Keratinocyte (primary cell): ENCODE results near the gene AGAP5. TPM values are rescaled to one million over a fixed set of nuclear protein-coding genes. Genes with fewer than 3 reads are reported as not detected.

Source experiments
- DNase-seq: peaks from one replicate; pipeline ENCODE4 v3.0.0-alpha.2; 2011; ENCODE audit warnings: low read depth, missing footprints, low spot score
- FAIRE-seq: peaks from 2 replicates; lab custom pipeline; 2011; peaks lifted over from hg19 to GRCh38; lab: Jason Lieb, UNC
- H2AFZ ChIP-seq: 2 replicates; pipeline ENCODE4 v1.6.0; 2012; ENCODE audit warnings: low read length, control low read depth, inconsistent platforms; ENCODE audit not compliant: control insufficient read depth
- H3K27ac ChIP-seq: 2 replicates; pipeline ENCODE4 v1.5.1; 2011; ENCODE audit warnings: low read length; ENCODE audit not compliant: control insufficient read depth, insufficient read depth
- H3K27me3 ChIP-seq: 3 replicates; pipeline ENCODE4 v1.6.0; 2011; ENCODE audit warnings: low read length; ENCODE audit not compliant: control insufficient read depth, insufficient read depth; ENCODE audit errors: extremely low read depth
- H3K36me3 ChIP-seq, 2 experiments: 2 replicates in 1 of 2; 3 replicates in 1 of 2; pipeline ENCODE4 v1.5.1; 2011; ENCODE audit warnings: low read length in 2 of 2, mild to moderate bottlenecking in 1 of 2; ENCODE audit not compliant: control insufficient read depth in 2 of 2, insufficient read depth in 2 of 2; ENCODE audit errors: extremely low read depth in 1 of 2
- H3K4me1 ChIP-seq: 3 replicates; pipeline ENCODE4 v1.5.1; 2011; ENCODE audit warnings: low read length; ENCODE audit not compliant: control insufficient read depth, insufficient read depth; ENCODE audit errors: extremely low read depth
- H3K4me2 ChIP-seq: 3 replicates; pipeline ENCODE4 v1.6.0; 2011; ENCODE audit warnings: low read depth, low read length; ENCODE audit not compliant: control insufficient read depth, insufficient read depth; ENCODE audit errors: extremely low read depth
- H3K4me3 ChIP-seq, 3 experiments: fragments of 200-600 bp in 1 of 3; sonication (generic) in 1 of 3; 2 replicates in 2 of 3; 3 replicates in 1 of 3; pipeline ENCODE4 v1.5.1; 2011 to 2016; ENCODE audit warnings: low read length in 3 of 3, mild to moderate bottlenecking in 3 of 3, control low read depth in 2 of 3, inconsistent platforms in 1 of 3, low read depth in 1 of 3, mixed read lengths in 1 of 3, mixed run types in 1 of 3, moderate library complexity in 1 of 3; ENCODE audit not compliant: control insufficient read depth in 2 of 3, insufficient read depth in 2 of 3; ENCODE audit errors: extremely low read depth in 1 of 3
- H3K79me2 ChIP-seq: 2 replicates; pipeline ENCODE4 v1.6.0; 2012; ENCODE audit warnings: low read length; ENCODE audit not compliant: control insufficient read depth, insufficient read depth
- H3K9ac ChIP-seq: 3 replicates; pipeline ENCODE4 v1.6.0; 2011; ENCODE audit warnings: low read length; ENCODE audit not compliant: control insufficient read depth, insufficient read depth; ENCODE audit errors: extremely low read depth
- H3K9me1 ChIP-seq: 3 replicates; pipeline ENCODE4 v1.6.0; 2011; ENCODE audit warnings: low read length; ENCODE audit not compliant: control insufficient read depth, insufficient read depth; ENCODE audit errors: extremely low read depth
- H3K9me3 ChIP-seq: 2 replicates; pipeline ENCODE4 v1.5.1; 2012; ENCODE audit warnings: low read depth, low read length; ENCODE audit not compliant: control insufficient read depth
- H4K20me1 ChIP-seq: 3 replicates; pipeline ENCODE4 v1.6.0; 2011; ENCODE audit warnings: low read length; ENCODE audit not compliant: control insufficient read depth, insufficient read depth; ENCODE audit errors: extremely low read depth
- EZH2 ChIP-seq: IDR thresholded peaks from one replicate; pipeline ENCODE4 v1.6.1; 2012; ENCODE audit warnings: inconsistent platforms, mild to moderate bottlenecking, low read length, moderate library complexity
- dilution Hi-C: fragments of 300-500 bp; cut with MboI; formaldehyde crosslinking; loops from one replicate; pipeline ENCODE4 v1.7.0; 2020; ENCODE audit warnings: low sequenced_read_pairs; ENCODE audit not compliant: extremely low pct_ligation_motif_present
- polyA plus RNA-seq, 5 experiments: library from polyadenylated mRNA; depleted of rRNA in 3 of 5; stranded (reverse) in 3 of 5; stranded (forward) in 1 of 5; unstranded in 1 of 5; fragments of >200 nt; gene quantifications; 1 replicate in 1 of 5; 2 replicates in 3 of 5; 3 replicates in 1 of 5; pipeline versions ENCODE4 v1.2.1 to v1.2.3, GENCODE V29; 2011 to 2012; ENCODE audit warnings: missing spikeins in 2 of 5, low read depth in 1 of 5, low replicate concordance in 1 of 5
- TF ChIP-seq, protein P1 (sequence below), 3 experiments: IDR thresholded peaks in 1 of 3; conservative IDR thresholded peaks in 1 of 3; optimal IDR thresholded peaks in 1 of 3; 2 replicates in 2 of 3; 3 replicates in 1 of 3; pipeline versions ENCODE3 to v1.5.1; 2011; ENCODE audit warnings: low read length in 3 of 3, mild to moderate bottlenecking in 3 of 3, moderate library complexity in 2 of 3, control low read depth in 1 of 3, inconsistent platforms in 1 of 3; ENCODE audit not compliant: insufficient read depth in 2 of 3; ENCODE audit errors: extremely low read depth in 1 of 3

The AGAP5 gene
- polyA plus RNA-seq, 1 donor (not counting 4 experiments of a cell fraction or from before 2014, with no cell fraction given): 3.6 TPM

- no peak for FAIRE-seq
- dilution Hi-C loops: no loop called here
- Histone ChIP-seq H3K27ac (no peak overlapping the region), H3K4me2 (no peak overlapping the region), H3K79me2 (no peaks in the 10 kb centered on the region), H3K4me3 (no peak overlapping the region), H3K4me1 (peaks cover 8% of the 10 kb centered on the region), H3K36me3 (no peaks in the 10 kb centered on the region), H3K9me3 (no peaks in the 10 kb centered on the region), H4K20me1 (no peaks in the 10 kb centered on the region), H3K9ac (no peak overlapping the region), H3K27me3 (no peaks in the 10 kb centered on the region), H2AFZ (no peak overlapping the region), H3K9me1 (no peaks in the 10 kb centered on the region)
- no peak for TF ChIP-seq EZH2
- TF ChIP-seq, protein P1, sequence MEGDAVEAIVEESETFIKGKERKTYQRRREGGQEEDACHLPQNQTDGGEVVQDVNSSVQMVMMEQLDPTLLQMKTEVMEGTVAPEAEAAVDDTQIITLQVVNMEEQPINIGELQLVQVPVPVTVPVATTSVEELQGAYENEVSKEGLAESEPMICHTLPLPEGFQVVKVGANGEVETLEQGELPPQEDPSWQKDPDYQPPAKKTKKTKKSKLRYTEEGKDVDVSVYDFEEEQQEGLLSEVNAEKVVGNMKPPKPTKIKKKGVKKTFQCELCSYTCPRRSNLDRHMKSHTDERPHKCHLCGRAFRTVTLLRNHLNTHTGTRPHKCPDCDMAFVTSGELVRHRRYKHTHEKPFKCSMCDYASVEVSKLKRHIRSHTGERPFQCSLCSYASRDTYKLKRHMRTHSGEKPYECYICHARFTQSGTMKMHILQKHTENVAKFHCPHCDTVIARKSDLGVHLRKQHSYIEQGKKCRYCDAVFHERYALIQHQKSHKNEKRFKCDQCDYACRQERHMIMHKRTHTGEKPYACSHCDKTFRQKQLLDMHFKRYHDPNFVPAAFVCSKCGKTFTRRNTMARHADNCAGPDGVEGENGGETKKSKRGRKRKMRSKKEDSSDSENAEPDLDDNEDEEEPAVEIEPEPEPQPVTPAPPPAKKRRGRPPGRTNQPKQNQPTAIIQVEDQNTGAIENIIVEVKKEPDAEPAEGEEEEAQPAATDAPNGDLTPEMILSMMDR (optimal IDR thresholded peaks at IDR 0.05 in 1 of 3, IDR thresholded peaks at IDR 0.05 in 1 of 3, conservative IDR thresholded peaks at IDR 0.05 in 1 of 3; ENCODE audit: extremely low read depth in 1 of 3, insufficient read depth in 2 of 3, low read length in 3 of 3): no peak
- no peak for DNase-seq
Observed at GRCh38 chr10:73648975-73649829, 48.7 kb downstream of the AGAP5 start.

DNA sequence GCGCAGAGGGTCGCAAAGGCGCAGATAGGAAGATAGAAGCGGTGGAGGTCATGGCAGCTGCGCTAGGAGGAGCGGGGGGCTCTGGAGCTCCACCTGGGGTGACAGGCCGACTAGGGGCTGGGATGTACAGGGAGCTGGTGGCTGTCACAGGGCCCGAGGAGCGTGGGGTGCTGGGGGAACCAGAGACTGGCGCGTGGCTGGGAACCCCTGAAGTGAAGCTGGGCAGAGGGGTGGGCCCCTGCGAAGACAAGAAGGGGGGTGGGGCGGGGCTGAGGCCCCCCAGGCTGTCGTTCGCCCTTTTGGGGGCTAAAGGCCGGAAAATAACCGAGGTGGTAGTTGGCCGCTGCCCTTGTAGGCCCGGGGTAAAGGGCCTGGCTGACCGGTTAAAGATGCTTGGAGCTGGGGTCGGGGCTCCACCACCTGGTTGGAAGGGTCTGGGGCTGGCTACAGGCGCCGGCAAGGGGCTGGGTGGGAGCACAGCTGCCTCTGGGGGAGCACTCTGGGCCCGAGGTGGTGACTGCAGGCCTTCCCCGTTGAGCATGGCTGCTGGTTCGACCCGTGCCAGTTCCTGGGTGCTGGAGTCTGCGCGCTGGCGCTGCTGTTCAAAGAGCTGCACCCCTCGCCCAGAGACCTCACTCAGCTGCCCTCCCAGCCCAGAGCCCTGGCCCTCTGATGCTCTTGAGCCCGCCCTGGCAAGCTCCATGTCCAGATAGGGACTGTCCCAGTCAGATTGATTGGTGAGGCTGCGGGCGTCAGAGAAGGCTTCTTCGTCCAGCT, 49.8 kb downstream of the AGAP5 start:
- no peak for FAIRE-seq
- H3K9me3 ChIP-seq: no peaks in the 10 kb centered on the region
- no peak for DNase-seq
- H3K4me3 ChIP-seq: peak overlapping the region; percentile 23 to 63 (median 57)
- H3K4me1 ChIP-seq: peaks cover 8% of the 10 kb centered on the region
- no peaks in the 10 kb centered on the region for H3K9me1 ChIP-seq
- dilution Hi-C loops: no loop called here
- H3K27ac ChIP-seq: no peak overlapping the region
- H3K27me3 ChIP-seq: no peaks in the 10 kb centered on the region
- no peak for TF ChIP-seq EZH2
- TF ChIP-seq, protein P1 (optimal IDR thresholded peaks at IDR 0.05 in 1 of 3, IDR thresholded peaks at IDR 0.05 in 1 of 3, conservative IDR thresholded peaks at IDR 0.05 in 1 of 3; ENCODE audit: extremely low read depth in 1 of 3, insufficient read depth in 2 of 3, low read length in 3 of 3): no peak
- H3K36me3 ChIP-seq: no peaks in the 10 kb centered on the region
- peak overlapping the region; percentile 74 for H3K4me2 ChIP-seq
- H3K9ac ChIP-seq: peak overlapping the region; percentile 52
- H3K79me2 ChIP-seq: no peaks in the 10 kb centered on the region
- H2AFZ ChIP-seq: peak overlapping the region; percentile 84
- H4K20me1 ChIP-seq: no peaks in the 10 kb centered on the region
